HG03175 (cell line): ENCODE results near the gene DBNL.
A peak's percentile ranks its signal among the peaks of the same experiment; 100 is the strongest.

Source experiments
- ATAC-seq: cut with Tn5 transposase; IDR thresholded peaks from one replicate; pipeline ENCODE4 v1.9.1; 2021; ENCODE audit warnings: mild to moderate bottlenecking, moderate library complexity; ENCODE audit not compliant: unreplicated experiment

DBNL gene

DNA sequence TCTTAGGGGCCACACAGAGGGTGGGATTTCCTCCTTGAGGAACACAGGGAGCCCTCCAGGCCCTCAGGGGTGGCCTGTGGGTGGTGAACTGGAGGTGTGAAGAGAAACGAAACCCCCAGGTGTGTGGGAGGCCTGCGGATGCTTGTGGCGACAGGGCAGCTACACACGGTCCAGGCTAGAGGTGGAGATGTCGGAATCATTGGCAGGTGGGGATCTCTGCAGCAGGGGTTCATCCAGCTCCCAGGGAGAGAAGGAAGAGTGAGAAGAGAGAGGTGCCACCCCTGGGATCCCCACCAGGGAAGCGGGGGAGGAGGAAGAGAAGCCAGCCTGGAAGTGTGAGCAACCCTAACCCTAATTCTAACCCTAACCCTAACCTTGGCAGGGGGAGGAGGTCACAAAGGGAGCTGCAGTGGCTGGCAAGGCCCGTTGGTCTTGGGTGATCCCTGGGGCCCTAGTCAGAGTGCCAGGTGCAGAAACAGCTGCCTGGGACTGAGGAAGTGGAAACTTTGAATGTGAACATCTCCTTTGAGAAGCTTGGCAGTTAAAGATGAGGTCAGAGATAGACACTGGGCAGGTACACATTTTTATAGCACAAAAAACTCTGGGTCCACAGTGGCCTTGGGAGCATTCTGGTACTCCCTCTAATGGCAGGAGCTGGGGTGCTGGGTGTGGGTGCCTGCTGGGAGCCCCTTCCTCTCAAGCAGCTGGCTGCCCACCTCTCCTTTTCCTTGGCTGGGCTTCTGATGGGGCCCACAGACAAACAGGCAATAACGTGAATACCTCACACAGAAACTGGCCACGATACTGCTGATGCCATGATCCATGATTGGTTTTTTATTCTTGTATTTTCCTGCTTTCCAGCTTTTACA lies 52.8 kb downstream of the DBNL start:
- peak; percentile 72 for ATAC-seq

- ATAC-seq, result no peak
These were observed 53.9 kb downstream of the DBNL start for GRCh38 chr7:44098092-44099068.

DNA sequence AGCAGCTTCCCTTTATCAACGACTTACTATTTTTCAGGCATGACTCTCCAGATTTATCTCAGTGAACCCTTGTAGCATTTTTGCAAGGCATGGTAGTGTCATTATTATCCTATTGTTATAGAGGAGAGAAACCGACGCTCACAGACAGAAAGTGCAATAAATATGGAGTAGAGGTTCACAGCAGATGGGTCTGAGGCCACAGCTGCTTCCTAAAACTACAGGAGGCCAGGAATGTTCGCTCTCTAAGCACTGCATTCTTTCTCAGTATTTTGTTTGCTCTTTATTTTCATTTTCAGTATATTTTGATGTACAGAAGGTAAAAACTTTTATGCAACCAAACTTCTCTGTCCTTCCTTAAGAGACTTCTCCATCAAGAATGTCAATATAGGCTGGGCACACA lies 55.2 kb downstream of the DBNL start:
- ATAC-seq, result no peak

GRCh38 chr7:44100458-44101302 lies 56.2 kb downstream of the DBNL start:
- ATAC-seq, result no peak

DNA sequence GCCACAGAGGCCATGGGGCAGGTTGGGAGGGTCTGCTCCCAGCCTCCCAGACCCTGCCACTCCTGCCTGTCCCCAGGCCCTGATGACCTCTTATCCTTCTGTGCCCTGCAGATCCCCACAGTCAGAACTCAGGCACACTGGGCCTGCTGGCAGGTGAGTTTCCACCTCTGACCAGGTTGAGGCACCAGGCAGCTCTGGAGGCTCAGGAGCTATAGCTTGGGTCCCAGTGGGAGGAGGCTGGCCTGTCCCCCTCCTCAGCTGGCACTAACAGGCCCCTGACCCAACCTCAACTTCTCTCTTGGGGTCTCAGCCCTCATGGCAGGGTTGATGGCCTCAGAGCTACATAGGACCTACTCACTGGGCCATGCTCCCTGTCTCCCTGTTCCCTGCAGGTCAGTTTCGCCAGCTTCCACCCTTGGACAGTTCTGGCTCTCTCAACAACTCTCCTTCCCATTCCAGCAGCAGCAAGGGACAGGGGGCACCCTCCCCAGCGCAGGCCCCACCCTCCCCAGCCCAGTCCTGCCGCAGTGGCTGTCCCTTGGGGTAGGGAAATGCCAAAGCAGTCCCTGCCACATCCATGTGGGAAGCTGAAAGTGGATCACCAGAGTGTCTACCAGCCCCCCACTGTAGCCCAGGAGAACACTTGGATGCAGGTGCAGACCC lies 56.9 kb downstream of the DBNL start:
- no peak for ATAC-seq

DNA sequence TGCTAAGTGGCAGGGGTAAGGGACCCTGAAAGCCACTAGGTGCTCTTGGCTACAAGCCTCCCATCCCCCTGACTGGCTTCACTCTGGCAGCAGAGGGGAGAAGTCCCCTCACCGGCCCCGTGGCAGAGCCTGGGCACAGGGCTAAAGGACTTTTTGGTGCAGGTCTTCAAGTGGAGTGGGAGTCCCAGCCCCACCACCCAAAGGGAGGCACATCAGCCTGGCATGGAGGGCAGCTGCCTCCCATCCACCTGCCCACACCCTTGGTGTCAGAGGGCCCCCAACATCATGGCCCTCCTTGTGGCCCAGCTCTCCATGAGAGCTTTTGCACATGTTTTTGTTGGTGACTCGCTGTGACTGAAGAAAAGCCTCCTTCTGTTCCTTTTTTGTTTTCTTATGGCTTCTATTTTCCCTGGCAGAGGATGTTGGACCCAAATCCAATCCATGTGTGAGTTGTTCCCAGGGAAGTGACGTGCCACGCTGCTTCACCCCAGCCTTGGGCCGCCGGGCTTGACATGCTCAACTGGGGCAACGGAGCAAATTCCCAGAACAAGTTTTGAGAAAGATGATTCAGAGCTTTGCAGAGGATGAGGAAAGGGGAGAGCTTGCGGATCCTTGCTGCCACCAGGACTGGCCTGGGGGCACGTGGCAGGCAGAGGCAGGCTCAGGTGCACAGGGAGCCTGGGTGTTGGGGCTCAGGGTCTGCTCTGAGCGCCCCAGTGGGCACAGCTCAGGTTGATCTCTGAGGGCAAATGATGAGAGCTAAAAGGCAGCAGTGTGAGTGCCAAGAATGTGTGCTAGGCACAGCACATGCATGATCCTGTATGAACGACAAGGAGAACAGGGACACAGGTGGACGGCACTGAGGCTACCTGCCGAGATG lies 57.7 kb downstream of the DBNL start:
- ATAC-seq, result no peak

DNA sequence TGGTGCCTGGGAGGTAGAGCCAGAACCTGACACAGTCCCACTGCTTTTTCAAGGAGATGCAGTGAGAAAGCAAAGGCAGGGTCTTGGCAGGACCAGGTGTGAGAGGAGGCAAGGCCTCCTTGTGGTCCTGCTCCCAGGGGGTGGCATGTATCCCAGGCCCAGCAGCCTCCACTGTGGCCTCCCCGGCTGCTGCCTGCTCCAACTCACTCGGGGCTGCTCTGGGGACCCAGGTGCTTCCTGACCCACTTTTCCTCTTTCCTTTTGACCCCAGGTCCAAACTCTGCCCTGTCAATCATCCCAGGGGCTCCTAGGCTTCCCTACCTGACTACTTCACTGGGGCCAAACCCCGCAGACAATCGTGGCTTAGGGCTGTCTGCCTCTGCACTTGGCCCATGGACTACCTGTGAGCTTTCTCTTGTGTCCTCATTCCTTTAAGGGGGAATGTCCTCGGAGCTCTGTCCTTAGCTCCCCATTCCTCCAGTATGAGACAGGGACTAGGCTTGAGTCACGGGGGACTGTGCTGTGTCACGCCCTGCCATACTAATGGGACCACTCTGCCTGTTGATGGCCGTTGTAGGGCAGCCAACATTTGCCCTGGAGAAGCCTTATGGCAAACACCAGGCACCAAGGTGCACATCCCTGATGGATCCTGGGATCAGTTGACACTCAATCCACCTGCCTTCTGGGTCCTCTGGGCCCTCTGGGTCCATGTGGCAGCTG lies 58.5 kb downstream of the DBNL start:
- no peak for ATAC-seq

- no peak for ATAC-seq
These were observed 59.0 kb downstream of the DBNL start for GRCh38 chr7:44103566-44103922.

GRCh38 chr7:44103923-44104859 lies 59.7 kb downstream of the DBNL start, which contains the start of gene AEBP1:
Gene AEBP1, plus strand, starts transcription at chr7:44104345. Its CDS starts 321 bp downstream, at chr7:44104666.
- no peak for ATAC-seq

GRCh38 chr7:44104860-44105771 lies 60.6 kb downstream of the DBNL start:
- ATAC-seq, result no peak

DNA sequence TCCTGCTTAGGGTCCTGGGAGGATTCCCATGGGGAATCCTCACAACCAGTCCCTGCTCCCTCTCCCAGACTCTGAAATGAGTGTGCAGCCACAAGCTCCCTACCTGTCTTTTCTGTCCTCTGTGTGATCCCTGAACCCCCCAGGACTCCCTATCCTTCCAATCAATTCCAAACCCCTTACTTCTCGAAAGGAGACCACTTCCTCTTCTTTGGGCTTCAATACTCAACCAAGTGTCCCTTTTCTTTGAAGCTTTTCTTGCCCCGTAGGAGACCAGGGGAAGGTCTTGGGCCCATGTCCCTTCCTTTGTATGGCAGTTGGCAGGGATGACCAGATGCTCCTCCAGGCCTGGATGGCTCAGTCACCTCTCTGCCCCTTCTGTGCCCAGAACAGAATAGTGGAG lies 61.3 kb downstream of the DBNL start:
- no peak for ATAC-seq

DNA sequence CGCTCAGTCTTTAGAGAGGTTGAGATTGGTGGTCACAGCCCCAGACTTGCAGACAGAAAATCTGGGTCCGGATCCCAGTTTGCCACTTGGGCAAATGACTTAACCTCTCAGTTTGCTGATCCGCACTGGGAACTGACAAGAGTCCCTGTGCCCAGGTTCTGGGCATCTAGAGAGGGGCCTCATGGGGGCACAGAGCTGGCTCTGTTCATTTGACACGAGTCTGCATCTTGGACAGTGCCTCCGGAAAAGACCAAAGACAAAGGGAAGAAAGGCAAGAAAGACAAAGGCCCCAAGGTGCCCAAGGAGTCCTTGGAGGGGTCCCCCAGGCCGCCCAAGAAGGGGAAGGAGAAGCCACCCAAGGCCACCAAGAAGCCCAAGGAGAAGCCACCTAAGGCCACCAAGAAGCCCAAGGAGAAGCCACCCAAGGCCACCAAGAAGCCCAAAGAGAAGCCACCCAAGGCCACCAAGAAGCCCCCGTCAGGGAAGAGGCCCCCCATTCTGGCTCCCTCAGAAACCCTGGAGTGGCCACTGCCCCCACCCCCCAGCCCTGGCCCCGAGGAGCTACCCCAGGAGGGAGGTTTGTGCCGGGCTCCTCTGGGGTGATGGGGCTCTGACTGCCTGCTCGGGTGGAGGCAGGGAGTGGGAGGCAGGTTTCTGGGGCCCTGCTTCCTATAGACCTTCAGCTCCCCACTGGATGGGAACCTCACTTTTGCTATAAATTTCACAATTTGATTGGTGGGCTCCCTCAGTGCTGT lies 62.0 kb downstream of the DBNL start:
- ATAC-seq, result no peak

- ATAC-seq, result no peak
These were observed 62.8 kb downstream of the DBNL start for GRCh38 chr7:44107116-44107960.

DNA sequence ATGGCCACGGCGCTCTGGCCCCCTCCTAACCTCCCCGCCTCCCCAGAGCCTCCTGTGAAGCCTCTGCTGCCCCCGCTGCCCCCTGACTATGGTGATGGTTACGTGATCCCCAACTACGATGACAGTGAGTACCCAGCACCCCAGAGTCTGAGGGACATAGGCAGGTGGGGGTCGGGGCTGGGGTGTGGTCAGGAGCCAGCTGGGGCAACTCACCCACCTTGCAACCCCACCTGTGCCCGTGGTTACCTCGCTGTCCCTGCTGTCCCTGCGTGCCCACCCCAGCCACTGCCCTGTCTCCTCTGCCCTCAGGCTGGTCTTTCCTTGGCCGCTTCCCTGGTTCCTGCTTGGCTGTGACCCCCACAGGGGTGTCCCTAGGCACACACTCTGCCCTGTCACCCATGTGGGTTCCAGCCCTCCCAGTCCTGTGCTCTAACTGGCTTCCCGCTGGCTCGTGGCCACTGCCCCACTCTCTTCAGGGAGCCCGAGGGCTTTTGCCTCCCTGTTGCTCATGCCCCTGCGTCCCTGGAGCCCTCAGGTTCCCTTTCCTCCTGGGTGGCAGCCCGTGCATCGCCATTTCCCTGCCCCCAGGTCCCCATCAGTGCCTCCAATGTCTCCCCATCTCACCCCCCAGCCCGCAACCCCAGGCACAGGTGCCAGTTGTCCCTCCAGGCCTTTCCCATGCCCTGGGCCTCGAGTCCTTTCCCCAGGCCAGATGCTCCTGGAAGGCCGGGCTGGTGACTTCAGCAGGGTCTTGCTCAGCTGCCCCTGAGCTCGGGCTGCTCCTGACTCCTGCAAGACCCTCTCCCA lies 63.7 kb downstream of the DBNL start:
- no peak for ATAC-seq
